Endothelial cell of umbilical vein (primary cell): ENCODE measurements around the gene TNS4. TPM values are rescaled to one million over a fixed set of nuclear protein-coding genes. Genes with fewer than 3 reads are reported as not detected.
A peak's percentile ranks its signal among the peaks of the same experiment; 100 is the strongest.

Source experiments
- BruUV-seq: library from RNA; stranded (reverse); fragments of 400-500 nt; replicated peaks from 2 replicates; lab custom pipeline; 2021; lab: Mats Ljungman, UMichigan
- CTCF ChIA-PET: fragments of 300-600, 350-600 bp; sonication (Branson Sonifier 250); formaldehyde crosslinking; loops from one replicate; lab custom pipeline; 2021; ENCODE audit warnings: antibody characterized with exemption, inconsistent platforms; lab: Charles Lee
- POLR2A ChIA-PET: fragments of 300-600, 350-600 bp; sonication (Branson Sonifier 250); formaldehyde crosslinking; loops from one replicate; lab custom pipeline; 2021; ENCODE audit warnings: antibody characterized with exemption, inconsistent platforms; lab: Charles Lee
- DNase-seq: peaks from one replicate; pipeline ENCODE4 v3.0.0-alpha.2; 2011; ENCODE audit warnings: low read depth, low spot score
- FAIRE-seq: peaks from 2 replicates; lab custom pipeline; 2011; peaks lifted over from hg19 to GRCh38; lab: Jason Lieb, UNC
- H2AFZ ChIP-seq: 2 replicates; pipeline ENCODE4 v1.6.0; 2012; ENCODE audit warnings: low read depth, low read length, control low read depth, inconsistent platforms
- H3K27ac ChIP-seq: 2 replicates; pipeline ENCODE4 v1.5.1; 2011; ENCODE audit warnings: low read depth, mild to moderate bottlenecking, control low read depth, low read length, moderate library complexity; ENCODE audit not compliant: insufficient read depth
- H3K27me3 ChIP-seq, 2 experiments: 2 replicates each; pipeline versions ENCODE4 v1.6.0 to v1.6.1; 2011; ENCODE audit warnings: low read length in 2 of 2, mixed read lengths in 1 of 2; ENCODE audit not compliant: control insufficient read depth in 2 of 2, insufficient read depth in 2 of 2
- H3K36me3 ChIP-seq, 2 experiments: 2 replicates in 1 of 2; 3 replicates in 1 of 2; pipeline ENCODE4 v1.5.1; 2011; ENCODE audit warnings: low read length in 2 of 2, mild to moderate bottlenecking in 1 of 2, moderate library complexity in 1 of 2; ENCODE audit not compliant: control insufficient read depth in 2 of 2, insufficient read depth in 2 of 2; ENCODE audit errors: extremely low read depth in 1 of 2
- H3K4me1 ChIP-seq: 3 replicates; pipeline ENCODE4 v1.5.1; 2011; ENCODE audit warnings: mild to moderate bottlenecking, low read length; ENCODE audit not compliant: control insufficient read depth, insufficient read depth; ENCODE audit errors: extremely low read depth
- H3K4me2 ChIP-seq: 2 replicates; pipeline ENCODE4 v1.6.1; 2011; ENCODE audit warnings: low read length, control low read depth, mixed read lengths; ENCODE audit not compliant: insufficient read depth
- H3K4me3 ChIP-seq, 3 experiments: fragments of 200-600 bp in 1 of 3; sonication (generic), shearing (Covaris generic) in 1 of 3; replicated peaks in 1 of 3; 2 replicates each; pipeline ENCODE4 v1.5.1; 2011 to 2016; ENCODE audit warnings: control low read depth in 3 of 3, low read length in 3 of 3, mild to moderate bottlenecking in 2 of 3, inconsistent platforms in 1 of 3, low read depth in 1 of 3, moderate library complexity in 1 of 3; ENCODE audit not compliant: insufficient read depth in 1 of 3
- H3K79me2 ChIP-seq: 2 replicates; pipeline ENCODE4 v1.6.0; 2012; ENCODE audit warnings: low read length, inconsistent platforms; ENCODE audit not compliant: control insufficient read depth, insufficient read depth
- H3K9ac ChIP-seq: replicated peaks from 2 replicates; pipeline ENCODE3; 2011; ENCODE audit warnings: low read length, control low read depth; ENCODE audit not compliant: insufficient read depth; ENCODE audit errors: extremely low read depth
- H3K9me1 ChIP-seq: replicated peaks from 3 replicates; pipeline ENCODE4 v1.6.0; 2011; ENCODE audit warnings: mild to moderate bottlenecking, low read length; ENCODE audit not compliant: control insufficient read depth, insufficient read depth; ENCODE audit errors: extremely low read depth
- H3K9me3 ChIP-seq: replicated peaks from 2 replicates; pipeline ENCODE4 v1.5.1; 2012; ENCODE audit warnings: low read length, inconsistent platforms; ENCODE audit not compliant: control insufficient read depth, insufficient read depth
- H4K20me1 ChIP-seq: replicated peaks from 2 replicates; pipeline ENCODE3; 2011; ENCODE audit warnings: mild to moderate bottlenecking, low read length; ENCODE audit not compliant: control insufficient read depth, insufficient read depth; ENCODE audit errors: extremely low read depth
- CTCF ChIP-seq, 2 donors: IDR thresholded peaks; 1 replicate in 1 of 2; 2 replicates in 1 of 2; pipeline ENCODE4 v1.5.1; 2011; ENCODE audit warnings: low read length in 2 of 2, mild to moderate bottlenecking in 2 of 2, moderate library complexity in 2 of 2, control low read depth in 1 of 2, inconsistent platforms in 1 of 2, low read depth in 1 of 2; ENCODE audit not compliant: insufficient read depth in 1 of 2; ENCODE audit errors: extremely low read depth in 1 of 2
- EZH2 ChIP-seq: IDR thresholded peaks from 2 replicates; pipeline ENCODE4 v1.6.1; 2012; ENCODE audit warnings: borderline replicate concordance, low read depth, mild to moderate bottlenecking, moderate library complexity, low read length, inconsistent platforms; ENCODE audit not compliant: severe bottlenecking
- FOS ChIP-seq: IDR thresholded peaks from 2 replicates; pipeline ENCODE4 v1.6.1; 2011; ENCODE audit warnings: mild to moderate bottlenecking, low read length, moderate library complexity, borderline replicate concordance; ENCODE audit not compliant: insufficient read depth
- GATA2 ChIP-seq: IDR thresholded peaks from 2 replicates; pipeline ENCODE4 v1.7.0; 2011; ENCODE audit warnings: low read depth, mild to moderate bottlenecking, moderate library complexity, mixed read lengths, low read length; ENCODE audit not compliant: insufficient read length, insufficient read depth
- JUN ChIP-seq: IDR thresholded peaks from 2 replicates; pipeline ENCODE4 v1.6.1; 2011; ENCODE audit warnings: borderline replicate concordance, low read depth; ENCODE audit not compliant: insufficient read length, insufficient read depth
- MAX ChIP-seq: IDR thresholded peaks from 2 replicates; pipeline ENCODE4 v1.6.1; 2011; ENCODE audit not compliant: insufficient read depth, insufficient read length
- MYC ChIP-seq: IDR thresholded peaks from one replicate; pipeline ENCODE4 v1.6.1; 2011; ENCODE audit warnings: mild to moderate bottlenecking, low read depth, low read length
- POLR2A ChIP-seq: IDR thresholded peaks from 2 replicates; pipeline ENCODE4 v1.6.1; 2012; ENCODE audit warnings: low read depth, mild to moderate bottlenecking, control low read depth, low read length
- POLR2AphosphoS5 ChIP-seq: IDR thresholded peaks from 2 replicates; pipeline ENCODE4 v1.6.1; 2012; ENCODE audit warnings: low read depth, mild to moderate bottlenecking, control low read depth, low read length, moderate library complexity; ENCODE audit not compliant: insufficient read depth
- dilution Hi-C: fragments of 300-500 bp; cut with MboI; formaldehyde crosslinking; loops from one replicate; pipeline ENCODE4 v1.15.0; 2019; ENCODE audit warnings: low sequenced_read_pairs; ENCODE audit not compliant: extremely low pct_ligation_motif_present
- intact Hi-C: fragments of 100-400 bp; cut with micrococcal nuclease; formaldehyde crosslinking; loops from one replicate; pipeline ENCODE4 v1.10.0; 2022
- polyA plus RNA-seq, 4 experiments: library from polyadenylated mRNA; depleted of rRNA in 3 of 4; stranded (reverse) in 3 of 4; unstranded in 1 of 4; fragments of >200 nt; gene quantifications; 2 replicates each; pipeline versions ENCODE4 v1.2.1 to v1.2.3, GENCODE V29; 2011 to 2012; ENCODE audit warnings: missing spikeins in 1 of 4
- total RNA-seq: library from RNA; stranded (reverse); gene quantifications from 2 replicates; pipeline ENCODE4 v1.2.3, GENCODE V29; 2021

The TNS4 gene
- total and polyA plus RNA-seq, 2 donors (not counting 3 experiments of a cell fraction or from before 2014, with no cell fraction given), result not detected

- Histone ChIP-seq H3K27me3 (no peaks in the 10 kb centered on the region), H3K9ac (no peak overlapping the region), H3K4me3 (no peak overlapping the region), H3K79me2 (no peaks in the 10 kb centered on the region), H3K9me3 (no peaks in the 10 kb centered on the region), H2AFZ (peak overlapping the region; percentile 38), H3K27ac (no peak overlapping the region), H3K4me1 (peaks cover 5% of the 10 kb centered on the region), H3K9me1 (no peaks in the 10 kb centered on the region), H3K4me2 (no peak overlapping the region), H3K36me3 (no peaks in the 10 kb centered on the region), H4K20me1 (no peaks in the 10 kb centered on the region)
- no TSS peak for BruUV-seq
- dilution Hi-C loops, result no loop called here
- FAIRE-seq, result no peak
- DNase-seq, result peak; percentile 67
- ChIA-PET CTCF (interaction anchor here (1.3 to 2.5 kb wide), 3 partner anchors 10 to 67 kb away, joined by 6 to 15 read pairs (median 7); no protein-coding TSS in a partner anchor), POLR2A (no interaction called here)
- intact Hi-C loops, result no loop called here
- TF ChIP-seq JUN (no peak), GATA2 (no peak), FOS (no peak), POLR2AphosphoS5 (no peak), CTCF (IDR thresholded peaks at IDR 0.05; ENCODE audit: extremely low read depth in 1 of 2, insufficient read depth in 1 of 2, low read depth in 1 of 2, low read length in 2 of 2) (no peak), EZH2 (no peak), MYC (no peak), MAX (no peak), POLR2A (no peak)
These were observed 41.4 kb upstream of the TNS4 start for GRCh38 chr17:40542558-40543411.
